Transverse colon (tissue), 4 donors: ENCODE measurements around the gene GOLGA2. TPM values are rescaled to one million over a fixed set of nuclear protein-coding genes. Genes with fewer than 3 reads are reported as not detected.

ENCODE experiments used
- DNase-seq: peaks from one replicate; pipeline ENCODE4 v3.0.0-alpha.2; 2019
- H3K27ac ChIP-seq, 4 donors: fragments of 200-600 bp; sonication (generic); 2 replicates each; pipeline ENCODE4 v1.5.1; 2016 to 2018; ENCODE audit warnings: inconsistent platforms in 4 of 4
- H3K27me3 ChIP-seq: fragments of 200-600 bp; sonication (generic); 2 replicates; pipeline ENCODE4 v1.5.1; 2017; ENCODE audit warnings: inconsistent platforms
- H3K36me3 ChIP-seq, 4 donors: fragments of 200-600 bp; sonication (generic); 2 replicates each; pipeline ENCODE4 v1.5.1; 2017 to 2019; ENCODE audit warnings: inconsistent platforms in 4 of 4
- H3K4me1 ChIP-seq, 4 donors: fragments of 200-600 bp; sonication (generic); 2 replicates each; pipeline ENCODE4 v1.5.1; 2017 to 2020; ENCODE audit warnings: inconsistent platforms in 4 of 4
- H3K4me3 ChIP-seq, 4 donors: fragments of 200-600 bp; sonication (generic); 1 replicate in 1 of 4; 2 replicates in 3 of 4; pipeline versions ENCODE4 v1.5.1 to v1.6.1; 2017 to 2019; ENCODE audit warnings: inconsistent platforms in 4 of 4
- H3K9me3 ChIP-seq, 2 donors: fragments of 200-600 bp; sonication (generic); 2 replicates each; pipeline ENCODE4 v1.5.1; 2017 to 2019; ENCODE audit warnings: inconsistent platforms in 2 of 2
- EP300 ChIP-seq: sonication (generic); formaldehyde crosslinking; IDR thresholded peaks from one replicate; pipeline ENCODE4 v1.6.1; 2017; ENCODE audit warnings: antibody characterized with exemption, low read depth
- POLR2A ChIP-seq: fragments of 450-650 bp; IDR thresholded peaks from one replicate; pipeline ENCODE4 v1.6.1; 2016; ENCODE audit warnings: antibody characterized with exemption, mild to moderate bottlenecking, moderate library complexity
- POLR2AphosphoS5 ChIP-seq, 3 donors: sonication (generic); formaldehyde crosslinking; IDR thresholded peaks; one replicate each; pipeline ENCODE4 v1.6.1; 2016; ENCODE audit warnings: antibody characterized with exemption in 3 of 3
- WGBS, 2 donors: methylation state at CpG; one replicate each; pipeline ENCODE4 v1.1.5; 2018; ENCODE audit warnings: low coverage in 1 of 2; 5-methylcytosine and 5-hydroxymethylcytosine counted together
- in situ Hi-C, 4 donors: fragments of 200-750 bp; cut with MboI; loops; one replicate each; pipeline versions ENCODE4 v1.15.0 to v1.15.1; 2017; ENCODE audit warnings: low sequenced_read_pairs in 3 of 4, low pct_ligation_motif_present in 1 of 4, low pct_unique_long_range_greater_than_20kb in 1 of 4
- intact Hi-C: fragments of 100-400 bp; cut with DNase I; formaldehyde crosslinking; loops from one replicate; pipeline ENCODE4 v1.15.1; 2023; ENCODE audit warnings: low total_unique reads
- total RNA-seq, 4 donors: library from RNA; depleted of rRNA; stranded (reverse); fragments of >200 nt; gene quantifications; one replicate each; pipeline ENCODE4 v1.1.0, GENCODE V29; 2016
- TF ChIP-seq, protein P1 (sequence below), 5 experiments: fragments of 200-600 bp in 3 of 5; fragments of 450-650 bp in 2 of 5; sonication (generic) in 3 of 5; IDR thresholded peaks; 1 replicate in 2 of 5; 2 replicates in 3 of 5; pipeline ENCODE4 v1.5.1; 2016 to 2017; ENCODE audit warnings: antibody characterized with exemption in 5 of 5, inconsistent platforms in 3 of 5, mild to moderate bottlenecking in 2 of 5, moderate library complexity in 1 of 5

The GOLGA2 gene
- total RNA-seq, 4 donors from 2014 or later = 69.9 to 206 (median 75.5) TPM

DNA sequence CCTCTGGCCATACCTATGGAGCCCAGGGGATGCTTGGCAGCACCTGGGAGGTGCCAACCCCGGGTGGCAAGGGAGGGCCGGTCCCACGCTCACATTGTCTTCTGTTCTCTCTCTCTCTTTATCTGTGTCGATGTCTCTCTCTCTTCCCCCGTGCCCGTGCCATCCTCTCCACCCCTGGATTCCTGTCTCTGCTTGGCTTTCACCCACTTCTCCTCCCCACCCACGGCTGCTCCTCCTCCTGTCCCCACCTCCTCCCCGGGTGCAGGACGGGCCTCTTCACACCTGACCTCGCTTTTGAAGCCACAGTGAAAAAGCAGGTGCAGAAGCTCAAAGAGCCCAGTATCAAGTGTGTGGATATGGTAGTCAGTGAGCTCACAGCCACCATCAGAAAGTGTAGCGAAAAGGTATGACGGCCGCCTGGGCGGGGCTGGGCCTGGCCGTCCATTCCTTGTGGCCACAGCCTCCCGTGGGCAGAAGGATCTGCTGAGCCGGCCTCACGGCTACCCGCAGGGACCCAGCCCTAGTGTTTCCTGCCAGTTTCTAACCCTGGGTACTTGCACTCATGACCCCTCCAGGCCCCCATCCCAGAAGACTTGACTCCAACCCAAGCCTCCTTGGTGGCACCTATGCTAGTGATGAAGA, 49.9 kb downstream of the GOLGA2 start:
- 71 to 75% methylated on average over 8 to 15 of the region's 19 CpGs for WGBS, 2 donors

DNA sequence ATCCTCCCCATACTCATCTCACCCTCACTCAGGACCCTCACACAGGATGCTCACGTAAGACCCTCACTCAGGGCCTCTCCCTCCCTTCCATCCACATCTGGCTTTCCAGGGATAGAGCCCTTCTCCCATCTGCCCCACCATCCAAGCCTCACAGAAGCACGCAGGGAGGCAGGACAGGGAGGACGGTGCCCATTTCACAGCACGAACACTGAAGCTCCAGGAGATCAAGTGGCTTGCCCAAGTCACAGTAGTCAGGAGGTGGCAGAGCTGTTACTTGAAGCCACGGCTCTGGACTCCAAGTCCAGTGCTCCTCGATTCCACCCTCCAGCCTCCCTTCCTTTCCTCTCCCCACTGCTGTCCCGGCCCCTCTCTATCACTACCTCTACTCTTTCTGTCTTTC, 50.9 kb downstream of the GOLGA2 start:
- in situ Hi-C loops (no loop called here), intact Hi-C loops (no loop called here)
- no peak for TF ChIP-seq POLR2A

More for the DNA sequence above, 49.9 kb downstream of the GOLGA2 start:
- H3K4me1 ChIP-seq = no peaks in the 10 kb centered on the region
- in situ Hi-C loops = no loop called here
- intact Hi-C loops = no loop called here
- H3K4me3 ChIP-seq = no peak overlapping the region
- TF ChIP-seq, protein P1, sequence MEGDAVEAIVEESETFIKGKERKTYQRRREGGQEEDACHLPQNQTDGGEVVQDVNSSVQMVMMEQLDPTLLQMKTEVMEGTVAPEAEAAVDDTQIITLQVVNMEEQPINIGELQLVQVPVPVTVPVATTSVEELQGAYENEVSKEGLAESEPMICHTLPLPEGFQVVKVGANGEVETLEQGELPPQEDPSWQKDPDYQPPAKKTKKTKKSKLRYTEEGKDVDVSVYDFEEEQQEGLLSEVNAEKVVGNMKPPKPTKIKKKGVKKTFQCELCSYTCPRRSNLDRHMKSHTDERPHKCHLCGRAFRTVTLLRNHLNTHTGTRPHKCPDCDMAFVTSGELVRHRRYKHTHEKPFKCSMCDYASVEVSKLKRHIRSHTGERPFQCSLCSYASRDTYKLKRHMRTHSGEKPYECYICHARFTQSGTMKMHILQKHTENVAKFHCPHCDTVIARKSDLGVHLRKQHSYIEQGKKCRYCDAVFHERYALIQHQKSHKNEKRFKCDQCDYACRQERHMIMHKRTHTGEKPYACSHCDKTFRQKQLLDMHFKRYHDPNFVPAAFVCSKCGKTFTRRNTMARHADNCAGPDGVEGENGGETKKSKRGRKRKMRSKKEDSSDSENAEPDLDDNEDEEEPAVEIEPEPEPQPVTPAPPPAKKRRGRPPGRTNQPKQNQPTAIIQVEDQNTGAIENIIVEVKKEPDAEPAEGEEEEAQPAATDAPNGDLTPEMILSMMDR (IDR thresholded peaks at IDR 0.05) = no peak
- no peak for TF ChIP-seq EP300
- TF ChIP-seq POLR2A = no peak
- no peak for TF ChIP-seq POLR2AphosphoS5 (IDR thresholded peaks at IDR 0.05)
- DNase-seq = no peak
- no peaks in the 10 kb centered on the region for H3K27me3 ChIP-seq
- no peaks in the 10 kb centered on the region for H3K9me3 ChIP-seq
- H3K36me3 ChIP-seq = no peaks in the 10 kb centered on the region
- H3K27ac ChIP-seq = no peak overlapping the region

DNA sequence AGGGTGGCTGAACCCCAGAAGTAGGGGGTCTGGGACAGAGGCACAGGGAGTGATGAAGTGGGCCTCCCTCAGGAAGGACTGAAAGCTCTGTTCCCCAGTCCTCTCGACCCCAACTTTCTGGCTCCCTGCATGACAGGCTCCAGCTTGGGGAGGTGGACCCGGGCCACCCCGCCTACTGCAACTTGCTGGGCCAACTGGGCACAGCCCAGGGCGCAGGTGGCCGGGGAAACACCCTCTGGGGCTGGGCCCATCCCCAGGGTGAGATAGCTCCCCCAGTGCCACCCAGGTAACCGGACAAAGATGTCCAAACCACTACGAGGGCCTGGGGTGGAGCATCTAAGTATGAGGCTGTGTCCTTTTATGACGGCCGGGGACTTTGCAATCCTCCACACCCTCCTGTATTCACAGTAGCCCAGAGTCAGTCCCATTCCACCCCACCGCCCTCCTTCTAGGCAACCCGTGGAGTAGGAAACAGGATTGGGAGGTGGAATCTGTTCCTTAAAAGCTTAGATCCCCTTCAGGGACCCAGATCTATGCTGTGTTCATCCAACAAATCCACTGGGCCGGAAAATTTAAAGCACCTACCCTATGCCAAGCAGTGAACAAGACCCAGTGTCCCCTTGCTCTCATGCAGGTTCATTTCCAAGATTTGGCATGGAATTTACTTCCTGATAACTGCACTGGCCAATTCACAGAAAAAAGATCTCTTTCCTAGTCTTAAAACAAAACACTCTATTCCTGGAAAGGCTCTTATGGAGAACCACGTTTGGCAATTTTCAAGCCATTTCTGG, 52.7 kb downstream of the GOLGA2 start:
- H3K4me1 ChIP-seq = peaks cover 3 to 9% (median 4%) of the 10 kb centered on the region in 4 donors
- intact Hi-C loops (no loop called here), in situ Hi-C loops (no loop called here)
- no peaks in the 10 kb centered on the region for H3K27me3 ChIP-seq
- 70 to 72% methylated on average over 6 to 9 of the region's 13 CpGs for WGBS, 2 donors
- TF ChIP-seq, protein P1 (IDR thresholded peaks at IDR 0.05) = no peak
- TF ChIP-seq POLR2A (no peak), EP300 (no peak), POLR2AphosphoS5 (IDR thresholded peaks at IDR 0.05) (no peak)
- no peaks in the 10 kb centered on the region for H3K36me3 ChIP-seq
- no peaks in the 10 kb centered on the region for H3K9me3 ChIP-seq
- DNase-seq = no peak
- H3K4me3 ChIP-seq = no peak overlapping the region
- H3K27ac ChIP-seq = no peak overlapping the region

More for the DNA sequence above, 50.9 kb downstream of the GOLGA2 start:
- H3K27ac ChIP-seq = no peak overlapping the region
- H3K4me3 ChIP-seq = no peak overlapping the region
- 85 to 100% methylated on average over 1 to 7 of the region's 7 CpGs for WGBS, 2 donors
- no peaks in the 10 kb centered on the region for H3K4me1 ChIP-seq
- no peaks in the 10 kb centered on the region for H3K27me3 ChIP-seq
- DNase-seq = no peak
- no peaks in the 10 kb centered on the region for H3K9me3 ChIP-seq
- no peaks in the 10 kb centered on the region for H3K36me3 ChIP-seq

DNA sequence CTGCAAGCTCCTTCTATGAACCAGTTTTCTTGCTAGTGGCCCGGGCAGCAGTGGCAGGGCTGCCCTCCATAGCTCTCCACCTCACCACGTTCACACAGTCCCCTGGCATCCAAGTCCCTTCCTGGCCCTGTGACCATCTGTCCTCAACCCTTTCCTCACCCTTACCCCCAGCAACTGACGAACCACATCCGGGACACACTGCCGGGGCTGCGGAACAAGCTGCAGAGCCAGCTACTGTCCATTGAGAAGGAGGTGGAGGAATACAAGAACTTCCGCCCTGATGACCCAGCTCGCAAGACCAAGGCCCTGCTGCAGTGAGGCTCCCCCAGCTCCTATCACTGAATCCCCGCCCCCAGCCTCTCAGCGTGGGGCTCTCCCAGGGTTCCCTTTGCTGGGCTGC, 53.8 kb downstream of the GOLGA2 start:
- intact Hi-C loops (no loop called here), in situ Hi-C loops (no loop called here)
- no peaks in the 10 kb centered on the region for H3K27me3 ChIP-seq
- TF ChIP-seq POLR2AphosphoS5 (IDR thresholded peaks at IDR 0.05) (no peak), POLR2A (no peak), EP300 (no peak)
- TF ChIP-seq, protein P1 (IDR thresholded peaks at IDR 0.05) = no peak
- peaks cover 4 to 12% (median 6%) of the 10 kb centered on the region in 4 donors for H3K4me1 ChIP-seq
- no peaks in the 10 kb centered on the region for H3K9me3 ChIP-seq
- H3K36me3 ChIP-seq = no peaks in the 10 kb centered on the region
- no peak overlapping the region for H3K27ac ChIP-seq
- H3K4me3 ChIP-seq = no peak overlapping the region
- DNase-seq = no peak
- WGBS, 2 donors = 80 to 85% methylated on average over 2 to 10 of the region's 10 CpGs
